NCI-H2196 (cell line): ENCODE results near the gene UBE3D.
A peak's percentile ranks its signal among the peaks of the same experiment; 100 is the strongest.

Experiments
- DNase-seq: peaks from one replicate; lab custom pipeline; 2025; ENCODE audit not compliant: unreplicated experiment; lab: John Stamatoyannopoulos, UW

The UBE3D gene

GRCh38 chr6:83065511-83066192 lies at the start of gene UBE3D:
Gene UBE3D (minus strand): TSS chr6:83065841. CDS start chr6:83065718, 123 bp downstream.
- peak; percentile 88 for DNase-seq

GRCh38 chr6:83114164-83114563 lies 48.5 kb upstream of the UBE3D start:
- no peak for DNase-seq

GRCh38 chr6:83113258-83113657 lies 47.6 kb upstream of the UBE3D start:
- no peak for DNase-seq

- DNase-seq: no peak
Measured at GRCh38 chr6:83108378-83108777, 42.7 kb upstream of the UBE3D start.

GRCh38 chr6:83098589-83098988 lies 32.9 kb upstream of the UBE3D start:
- DNase-seq: no peak

GRCh38 chr6:83097675-83098074 lies 32.0 kb upstream of the UBE3D start:
- no peak for DNase-seq

- no peak for DNase-seq
Measured at GRCh38 chr6:83097204-83097603, 31.6 kb upstream of the UBE3D start.

GRCh38 chr6:83096791-83097190 lies 31.1 kb upstream of the UBE3D start:
- no peak for DNase-seq

GRCh38 chr6:83092756-83093399 lies 27.2 kb upstream of the UBE3D start:
- no peak for DNase-seq

GRCh38 chr6:83086751-83087150 lies 21.1 kb upstream of the UBE3D start:
- no peak for DNase-seq

GRCh38 chr6:83083476-83083875 lies 17.8 kb upstream of the UBE3D start:
- no peak for DNase-seq

- DNase-seq: no peak
Measured at GRCh38 chr6:83073615-83074014, 8.0 kb upstream of the UBE3D start.

- DNase-seq: no peak
Measured at GRCh38 chr6:83072726-83073125, 7.1 kb upstream of the UBE3D start.

GRCh38 chr6:83071707-83072106 lies 6.1 kb upstream of the UBE3D start:
- no peak for DNase-seq

GRCh38 chr6:83071023-83071422 lies 5.4 kb upstream of the UBE3D start:
- DNase-seq: peak; percentile 14

- no peak for DNase-seq
Measured at GRCh38 chr6:83069633-83070032, 4.0 kb upstream of the UBE3D start.

- DNase-seq: no peak
Measured at GRCh38 chr6:83068616-83069015, 3.0 kb upstream of the UBE3D start.

- peak; percentile 96 for DNase-seq
Measured at GRCh38 chr6:83067448-83068439, 2.1 kb upstream of the UBE3D start, which contains the start of gene DOP1A. Gene DOP1A (plus strand): TSS chr6:83067671. CDS start chr6:83096978, 29,307 bp downstream.

GRCh38 chr6:83062225-83062624 lies 3.4 kb downstream of the UBE3D start:
- DNase-seq: no peak

GRCh38 chr6:83061190-83061589 lies 4.5 kb downstream of the UBE3D start:
- DNase-seq: no peak

GRCh38 chr6:83057705-83058321 lies 7.8 kb downstream of the UBE3D start:
- peak; percentile 68 for DNase-seq
